Measurements from ENCODE around the gene KLK12. TPM values are rescaled to one million over a fixed set of nuclear protein-coding genes. Genes with fewer than 3 reads are reported as not detected.

KLK12 gene
- polyA plus RNA-seq, 1 donor from 2014 or later: not detected

- no peaks in the 10 kb centered on the region for H3K9me2 ChIP-seq (ENCODE audit: insufficient read depth, low read length)
- H4K20me1 ChIP-seq (ENCODE audit: insufficient read depth): no peaks in the 10 kb centered on the region
- no peaks in the 10 kb centered on the region for H3K9me3 ChIP-seq (ENCODE audit: low read length)
- H2AFZ ChIP-seq (ENCODE audit: low read depth, low read length): no peak overlapping the region
- TF ChIP-seq, protein P1, sequence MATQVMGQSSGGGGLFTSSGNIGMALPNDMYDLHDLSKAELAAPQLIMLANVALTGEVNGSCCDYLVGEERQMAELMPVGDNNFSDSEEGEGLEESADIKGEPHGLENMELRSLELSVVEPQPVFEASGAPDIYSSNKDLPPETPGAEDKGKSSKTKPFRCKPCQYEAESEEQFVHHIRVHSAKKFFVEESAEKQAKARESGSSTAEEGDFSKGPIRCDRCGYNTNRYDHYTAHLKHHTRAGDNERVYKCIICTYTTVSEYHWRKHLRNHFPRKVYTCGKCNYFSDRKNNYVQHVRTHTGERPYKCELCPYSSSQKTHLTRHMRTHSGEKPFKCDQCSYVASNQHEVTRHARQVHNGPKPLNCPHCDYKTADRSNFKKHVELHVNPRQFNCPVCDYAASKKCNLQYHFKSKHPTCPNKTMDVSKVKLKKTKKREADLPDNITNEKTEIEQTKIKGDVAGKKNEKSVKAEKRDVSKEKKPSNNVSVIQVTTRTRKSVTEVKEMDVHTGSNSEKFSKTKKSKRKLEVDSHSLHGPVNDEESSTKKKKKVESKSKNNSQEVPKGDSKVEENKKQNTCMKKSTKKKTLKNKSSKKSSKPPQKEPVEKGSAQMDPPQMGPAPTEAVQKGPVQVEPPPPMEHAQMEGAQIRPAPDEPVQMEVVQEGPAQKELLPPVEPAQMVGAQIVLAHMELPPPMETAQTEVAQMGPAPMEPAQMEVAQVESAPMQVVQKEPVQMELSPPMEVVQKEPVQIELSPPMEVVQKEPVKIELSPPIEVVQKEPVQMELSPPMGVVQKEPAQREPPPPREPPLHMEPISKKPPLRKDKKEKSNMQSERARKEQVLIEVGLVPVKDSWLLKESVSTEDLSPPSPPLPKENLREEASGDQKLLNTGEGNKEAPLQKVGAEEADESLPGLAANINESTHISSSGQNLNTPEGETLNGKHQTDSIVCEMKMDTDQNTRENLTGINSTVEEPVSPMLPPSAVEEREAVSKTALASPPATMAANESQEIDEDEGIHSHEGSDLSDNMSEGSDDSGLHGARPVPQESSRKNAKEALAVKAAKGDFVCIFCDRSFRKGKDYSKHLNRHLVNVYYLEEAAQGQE (IDR thresholded peaks at IDR 0.05; ENCODE audit: borderline replicate concordance): no peak
- no peak for TF ChIP-seq MXI1 (conservative IDR thresholded peaks at IDR 0.05; ENCODE audit: poor library complexity, severe bottlenecking)
- no peak for TF ChIP-seq SMC3 (conservative IDR thresholded peaks at IDR 0.05; ENCODE audit: poor library complexity)
- TF ChIP-seq TAF1 (IDR thresholded peaks at IDR 0.05; ENCODE audit: low read depth): no peak
- TF ChIP-seq, protein P2, sequence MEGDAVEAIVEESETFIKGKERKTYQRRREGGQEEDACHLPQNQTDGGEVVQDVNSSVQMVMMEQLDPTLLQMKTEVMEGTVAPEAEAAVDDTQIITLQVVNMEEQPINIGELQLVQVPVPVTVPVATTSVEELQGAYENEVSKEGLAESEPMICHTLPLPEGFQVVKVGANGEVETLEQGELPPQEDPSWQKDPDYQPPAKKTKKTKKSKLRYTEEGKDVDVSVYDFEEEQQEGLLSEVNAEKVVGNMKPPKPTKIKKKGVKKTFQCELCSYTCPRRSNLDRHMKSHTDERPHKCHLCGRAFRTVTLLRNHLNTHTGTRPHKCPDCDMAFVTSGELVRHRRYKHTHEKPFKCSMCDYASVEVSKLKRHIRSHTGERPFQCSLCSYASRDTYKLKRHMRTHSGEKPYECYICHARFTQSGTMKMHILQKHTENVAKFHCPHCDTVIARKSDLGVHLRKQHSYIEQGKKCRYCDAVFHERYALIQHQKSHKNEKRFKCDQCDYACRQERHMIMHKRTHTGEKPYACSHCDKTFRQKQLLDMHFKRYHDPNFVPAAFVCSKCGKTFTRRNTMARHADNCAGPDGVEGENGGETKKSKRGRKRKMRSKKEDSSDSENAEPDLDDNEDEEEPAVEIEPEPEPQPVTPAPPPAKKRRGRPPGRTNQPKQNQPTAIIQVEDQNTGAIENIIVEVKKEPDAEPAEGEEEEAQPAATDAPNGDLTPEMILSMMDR (IDR thresholded peaks at IDR 0.05; ENCODE audit: poor library complexity, severe bottlenecking): no peak
- TF ChIP-seq POLR2AphosphoS5 (IDR thresholded peaks at IDR 0.05): no peak
- no peak for TF ChIP-seq EP300 (conservative IDR thresholded peaks at IDR 0.05; ENCODE audit: poor library complexity, severe bottlenecking)
- no peak for TF ChIP-seq RAD21 (conservative IDR thresholded peaks at IDR 0.05)
- H3K36me3 ChIP-seq (ENCODE audit: insufficient read depth, low read length): no peaks in the 10 kb centered on the region
- H3F3A ChIP-seq (ENCODE audit: insufficient read depth, low read length, poor library complexity, severe bottlenecking): no peaks in the 10 kb centered on the region
- no peak overlapping the region for H3K4me3 ChIP-seq (ENCODE audit: low read length)
- H3K4me2 ChIP-seq (ENCODE audit: low read length): no peak overlapping the region
- H3K79me2 ChIP-seq (replicated peaks; ENCODE audit: insufficient read depth, low read length): no peaks in the 10 kb centered on the region
- H3K27me3 ChIP-seq (ENCODE audit: insufficient read depth, low read depth, low read length): no peaks in the 10 kb centered on the region
- H3K9ac ChIP-seq (ENCODE audit: low read length): no peak overlapping the region
- no peak overlapping the region for H3K27ac ChIP-seq (ENCODE audit: low read length)
These were observed 3.5 kb downstream of the KLK12 start for GRCh38 chr19:51031220-51031879.

GRCh38 chr19:51030631-51031030 is 4.2 kb downstream of the KLK12 start:
- Histone ChIP-seq H3F3A (ENCODE audit: insufficient read depth, low read length, poor library complexity, severe bottlenecking) (no peaks in the 10 kb centered on the region), H3K9me3 (ENCODE audit: low read length) (no peaks in the 10 kb centered on the region), H3K36me3 (ENCODE audit: insufficient read depth, low read length) (no peaks in the 10 kb centered on the region), H3K4me2 (ENCODE audit: low read length) (no peak overlapping the region), H3K9me2 (ENCODE audit: insufficient read depth, low read length) (no peaks in the 10 kb centered on the region), H4K20me1 (ENCODE audit: insufficient read depth) (no peaks in the 10 kb centered on the region), H3K4me3 (ENCODE audit: low read length) (no peak overlapping the region), H3K9ac (ENCODE audit: low read length) (no peak overlapping the region), H3K27ac (ENCODE audit: low read length) (no peak overlapping the region), H3K79me2 (replicated peaks; ENCODE audit: insufficient read depth, low read length) (no peaks in the 10 kb centered on the region), H3K27me3 (ENCODE audit: insufficient read depth, low read depth, low read length) (no peaks in the 10 kb centered on the region), H2AFZ (ENCODE audit: low read depth, low read length) (no peak overlapping the region)
- TF ChIP-seq SMC3 (conservative IDR thresholded peaks at IDR 0.05; ENCODE audit: poor library complexity): no peak
- TF ChIP-seq EP300 (conservative IDR thresholded peaks at IDR 0.05; ENCODE audit: poor library complexity, severe bottlenecking): no peak
- no peak for TF ChIP-seq TAF1 (IDR thresholded peaks at IDR 0.05; ENCODE audit: low read depth)
- TF ChIP-seq MXI1 (conservative IDR thresholded peaks at IDR 0.05; ENCODE audit: poor library complexity, severe bottlenecking): no peak
- no peak for TF ChIP-seq EZH2 (IDR thresholded peaks at IDR 0.05; ENCODE audit: borderline replicate concordance, insufficient read depth, low read length, poor library complexity, severe bottlenecking)
- no peak for TF ChIP-seq RAD21 (conservative IDR thresholded peaks at IDR 0.05)

All from neural cell (in vitro differentiated cells).